GM21423 (cell line): ENCODE measurements around the gene GLIPR1L2.
A peak's percentile ranks its signal among the peaks of the same experiment; 100 is the strongest.
"Not testable (repeated sequence)": the region's sequence is repeated elsewhere in the genome, so short reads cannot be mapped to it uniquely, and the experiment has no call there.

Source experiments
- ATAC-seq: cut with Tn5 transposase; IDR thresholded peaks from one replicate; pipeline ENCODE4 v1.9.1; 2021; ENCODE audit warnings: mild to moderate bottlenecking, moderate library complexity; ENCODE audit not compliant: unreplicated experiment

GLIPR1L2 gene

GRCh38 chr12:75390899-75391538 lies at the start of gene GLIPR1L2:
TSS of gene GLIPR1L2 (plus strand) at chr12:75391089. CDS start at chr12:75391117, 28 bp downstream.
- peak; percentile 97 for ATAC-seq

- ATAC-seq, result no peak
These were observed 49.0 kb upstream of the GLIPR1L2 start for GRCh38 chr12:75341873-75342272.

GRCh38 chr12:75345531-75345930 lies 45.4 kb upstream of the GLIPR1L2 start:
- ATAC-seq, result no peak

- not testable (repeated sequence) for ATAC-seq
These were observed 44.7 kb upstream of the GLIPR1L2 start for GRCh38 chr12:75346215-75346614.

GRCh38 chr12:75349946-75350345 lies 40.9 kb upstream of the GLIPR1L2 start:
- ATAC-seq, result no peak

GRCh38 chr12:75350413-75350812 lies 40.5 kb upstream of the GLIPR1L2 start:
- no peak for ATAC-seq

GRCh38 chr12:75354011-75354410 lies 36.9 kb upstream of the GLIPR1L2 start:
- no peak for ATAC-seq

- ATAC-seq, result no peak
These were observed 30.0 kb upstream of the GLIPR1L2 start for GRCh38 chr12:75360920-75361319.

GRCh38 chr12:75361408-75361807 lies 29.5 kb upstream of the GLIPR1L2 start:
- no peak for ATAC-seq

- ATAC-seq, result no peak
These were observed 26.0 kb upstream of the GLIPR1L2 start for GRCh38 chr12:75364919-75365318.

GRCh38 chr12:75366629-75367028 lies 24.3 kb upstream of the GLIPR1L2 start:
- ATAC-seq, result no peak

GRCh38 chr12:75374971-75375370 lies 15.9 kb upstream of the GLIPR1L2 start:
- ATAC-seq, result no peak

GRCh38 chr12:75378354-75378753 lies 12.5 kb upstream of the GLIPR1L2 start:
- no peak for ATAC-seq

GRCh38 chr12:75389061-75389460 lies 1.8 kb upstream of the GLIPR1L2 start:
- no peak for ATAC-seq

GRCh38 chr12:75389706-75390105 lies 1.2 kb upstream of the GLIPR1L2 start:
- ATAC-seq, result no peak

GRCh38 chr12:75390156-75390898 lies 562 bp upstream of the GLIPR1L2 start:
- peak; percentile 9 for ATAC-seq

GRCh38 chr12:75404231-75404630 lies 13.3 kb downstream of the GLIPR1L2 start:
- no peak for ATAC-seq

- no peak for ATAC-seq
These were observed 16.8 kb downstream of the GLIPR1L2 start for GRCh38 chr12:75407683-75408082.

- no peak for ATAC-seq
These were observed 18.9 kb downstream of the GLIPR1L2 start for GRCh38 chr12:75409830-75410229.

GRCh38 chr12:75414671-75415070 lies 23.8 kb downstream of the GLIPR1L2 start:
- no peak for ATAC-seq

GRCh38 chr12:75419841-75420240 lies 29.0 kb downstream of the GLIPR1L2 start:
- no peak for ATAC-seq

GRCh38 chr12:75427491-75427890 lies 36.6 kb downstream of the GLIPR1L2 start:
- no peak for ATAC-seq
